GM18502 (cell line): ENCODE data around the gene PLEKHJ1.
"Not testable (repeated sequence)": the region's sequence is repeated elsewhere in the genome, so short reads cannot be mapped to it uniquely, and the experiment has no call there.

Source experiments
- ATAC-seq: cut with Tn5 transposase; IDR thresholded peaks from one replicate; pipeline ENCODE4 v1.9.1; 2021; ENCODE audit warnings: mild to moderate bottlenecking; ENCODE audit not compliant: unreplicated experiment, poor library complexity

The PLEKHJ1 gene

GRCh38 chr19:2236314-2237050 is at the start of gene PLEKHJ1, which contains the start of gene SF3A2:
Gene PLEKHJ1 (minus strand): TSS chr19:2236329. CDS start chr19:2236248, 81 bp downstream.
Gene SF3A2 (plus strand): TSS chr19:2236824. CDS start chr19:2243419, 6,595 bp downstream.
- ATAC-seq = peak; percentile 72

DNA sequence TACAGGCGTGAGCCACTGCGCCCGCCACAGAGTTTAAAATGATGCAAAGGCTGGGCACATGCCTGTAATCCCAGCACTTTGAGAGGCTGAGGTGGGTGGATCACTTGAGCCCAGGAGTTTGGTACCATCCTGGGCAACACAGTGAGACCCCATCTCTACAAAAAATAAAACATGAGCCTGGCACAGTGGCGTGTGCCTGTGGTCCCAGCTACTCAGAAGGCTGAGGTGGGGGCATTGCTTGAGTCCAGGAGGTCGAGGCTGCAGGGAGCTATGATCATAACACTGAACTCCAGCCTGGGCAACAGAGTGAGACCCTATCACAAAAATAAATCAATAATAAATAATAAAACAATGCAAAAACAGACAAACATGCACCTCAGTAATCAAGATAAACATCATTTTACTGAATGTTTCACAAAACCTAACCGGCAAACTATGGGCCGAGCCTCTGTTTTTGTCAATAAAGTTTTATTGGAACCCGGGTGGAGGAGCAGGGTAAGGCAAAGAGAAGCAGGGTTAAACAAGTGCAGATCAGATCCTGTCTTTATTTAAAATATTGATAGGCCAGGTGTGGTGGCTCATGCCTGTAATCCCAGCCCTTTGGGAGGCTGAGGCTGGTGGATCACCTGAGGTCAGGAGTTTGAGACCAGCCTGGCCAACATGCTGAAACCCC is 47.8 kb upstream of the PLEKHJ1 start:
- ATAC-seq = no peak

GRCh38 chr19:2282862-2283237 is 46.7 kb upstream of the PLEKHJ1 start:
- no peak for ATAC-seq

GRCh38 chr19:2282062-2282861 is 46.1 kb upstream of the PLEKHJ1 start, which contains the start of gene PEAK3:
Gene PEAK3 (minus strand): TSS chr19:2282175. CDS start chr19:2280931, 1,244 bp downstream.
- no peak for ATAC-seq

GRCh38 chr19:2281265-2282061 is 45.3 kb upstream of the PLEKHJ1 start:
- ATAC-seq = not testable (repeated sequence)

DNA sequence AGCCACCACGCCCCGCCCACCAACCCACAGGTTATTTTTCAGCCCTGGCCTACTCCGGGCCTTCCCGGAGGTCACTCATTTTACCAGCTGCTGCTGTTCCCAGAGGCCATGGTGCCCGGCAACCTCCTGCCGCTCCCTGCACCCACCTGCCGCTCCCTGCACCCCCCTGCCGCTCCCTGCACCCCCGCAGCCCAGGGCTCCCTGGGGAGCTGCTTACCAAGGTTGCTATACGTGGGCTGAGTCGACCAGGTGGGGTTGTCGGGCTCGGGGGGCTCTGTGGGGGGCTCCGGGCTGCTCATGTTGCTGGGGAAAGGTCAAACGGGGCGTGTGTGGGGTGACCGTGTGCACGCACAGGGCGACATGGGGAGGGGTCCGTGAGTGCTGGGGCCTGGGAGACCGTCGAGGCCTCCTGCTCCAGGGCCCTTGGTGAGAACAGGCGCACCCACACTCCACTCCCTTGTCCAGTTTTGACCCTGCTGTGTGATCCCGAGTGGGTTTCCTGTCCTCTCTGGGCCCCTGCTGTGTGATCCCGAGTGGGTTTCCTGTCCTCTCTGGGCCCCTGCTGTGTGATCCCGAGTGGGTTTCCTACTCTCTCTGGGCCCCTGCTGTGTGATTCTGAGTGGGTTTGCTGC is 44.6 kb upstream of the PLEKHJ1 start:
- no peak for ATAC-seq

DNA sequence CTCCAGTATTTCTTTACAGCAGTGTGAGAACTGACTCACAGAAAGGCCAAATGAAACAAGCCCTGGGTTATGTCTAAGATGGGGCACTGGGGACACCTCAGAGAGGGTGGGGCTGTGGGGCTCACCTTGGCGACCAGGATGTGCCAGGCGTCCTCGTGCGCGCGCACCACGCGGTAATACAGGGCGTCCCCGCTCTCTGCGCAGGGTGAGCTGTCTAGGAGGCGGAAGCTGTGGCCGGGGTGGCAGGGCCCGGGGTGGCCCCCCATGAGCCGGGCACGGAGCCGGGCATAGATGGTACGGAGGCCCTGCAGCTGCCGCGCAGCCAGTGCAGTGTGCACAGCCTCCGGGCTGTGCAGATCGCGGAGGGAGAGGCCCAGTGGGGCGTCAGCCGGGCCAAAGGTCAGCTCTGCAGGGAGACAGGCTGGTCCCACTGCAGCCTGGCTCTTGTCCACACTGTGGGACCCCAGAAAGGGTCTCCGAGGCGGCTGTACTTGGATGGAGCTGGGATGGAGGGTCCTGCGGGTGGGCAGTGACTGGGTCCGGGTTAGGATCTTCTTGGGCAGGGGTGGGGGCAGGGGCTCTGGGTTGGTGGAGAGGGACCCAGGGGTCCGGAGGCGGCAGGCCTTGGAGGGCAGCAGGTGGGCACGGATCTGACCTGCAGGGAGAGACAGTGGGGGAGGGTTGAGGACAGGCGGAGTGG is 42.5 kb upstream of the PLEKHJ1 start:
- ATAC-seq = no peak

GRCh38 chr19:2277138-2277537 is 41.0 kb upstream of the PLEKHJ1 start:
- ATAC-seq = no peak

- no peak for ATAC-seq
Measured at GRCh38 chr19:2276429-2276986, 40.4 kb upstream of the PLEKHJ1 start.

DNA sequence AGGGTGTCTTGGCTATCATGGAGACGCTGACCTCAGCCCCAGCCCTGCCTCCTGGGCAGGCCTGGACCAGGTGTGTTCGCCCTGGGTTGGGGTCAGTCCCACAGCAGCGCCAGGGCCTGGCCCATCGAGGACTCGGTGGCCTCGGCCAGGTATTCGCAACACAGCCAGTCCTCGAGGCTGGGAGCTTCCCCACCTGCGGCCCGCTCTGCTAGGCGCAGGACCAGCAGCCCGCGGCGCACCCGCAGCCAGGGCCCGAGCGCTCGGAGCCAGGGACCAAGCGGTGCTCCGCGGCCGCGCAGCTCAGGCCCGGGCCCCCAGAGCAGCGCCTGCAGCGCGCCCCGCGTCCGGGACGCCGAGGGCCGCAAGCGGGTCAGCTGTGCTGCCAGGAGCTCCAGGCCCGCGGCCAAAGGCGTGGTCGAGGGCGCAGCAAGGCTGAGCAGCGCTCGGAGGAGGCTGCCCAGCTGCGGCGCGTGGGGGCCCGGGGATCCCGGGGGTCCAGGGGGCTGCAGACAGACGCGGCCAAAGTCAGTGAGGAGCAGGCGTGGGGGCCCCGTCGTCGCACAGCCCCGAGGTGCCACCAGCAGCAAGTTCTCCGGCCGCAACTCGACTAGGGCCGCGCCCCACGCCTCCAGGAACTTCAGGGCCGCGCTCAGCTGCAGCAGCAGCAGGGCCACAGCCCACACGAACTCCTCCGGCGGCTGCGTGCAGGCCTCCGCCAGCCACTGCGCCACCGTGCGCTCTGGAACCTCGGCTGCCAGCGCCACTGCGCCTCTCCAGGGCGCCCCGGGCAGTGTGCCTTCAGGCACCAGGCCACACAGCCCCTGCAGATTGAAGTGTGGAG is 39.7 kb upstream of the PLEKHJ1 start:
- no peak for ATAC-seq

DNA sequence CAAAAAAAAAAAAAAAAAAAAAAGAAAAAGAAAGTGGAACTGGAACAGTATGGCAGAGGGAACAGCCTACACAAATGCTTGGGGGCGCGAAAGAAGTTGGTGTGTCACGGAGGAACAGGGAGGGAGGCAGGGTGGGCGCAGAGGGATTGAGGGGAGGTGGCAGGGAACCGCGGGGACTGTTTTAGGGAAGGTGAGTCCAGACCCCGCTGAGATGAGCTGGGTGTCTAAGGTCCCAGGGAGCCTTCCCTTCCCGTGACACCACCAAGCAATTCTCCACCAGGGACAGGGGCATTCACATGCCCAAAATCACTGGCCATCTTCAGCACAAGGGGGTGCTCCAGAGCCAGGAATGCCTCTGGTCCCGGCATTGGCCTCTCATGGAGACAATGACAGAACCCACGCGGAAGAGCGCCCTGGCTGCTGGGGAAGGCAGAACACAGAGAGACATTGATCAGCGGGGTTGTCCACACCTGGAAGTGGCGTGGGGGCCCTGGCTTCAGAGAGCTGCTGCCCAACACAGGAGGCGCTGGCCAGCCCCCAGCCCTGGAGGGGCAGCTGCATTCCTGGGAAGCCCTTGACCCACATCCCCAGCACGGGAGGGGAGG is 38.9 kb upstream of the PLEKHJ1 start:
- no peak for ATAC-seq

- no peak for ATAC-seq
Measured at GRCh38 chr19:2274185-2274711, 38.1 kb upstream of the PLEKHJ1 start.

GRCh38 chr19:2273356-2274184 is 37.4 kb upstream of the PLEKHJ1 start:
- peak; percentile 25 for ATAC-seq

GRCh38 chr19:2271234-2272103 is 35.3 kb upstream of the PLEKHJ1 start:
- ATAC-seq = no peak

GRCh38 chr19:2270423-2271233 is 34.5 kb upstream of the PLEKHJ1 start:
- no peak for ATAC-seq
